Measurements from ENCODE around the gene MPST. TPM values are rescaled to one million over a fixed set of nuclear protein-coding genes. Genes with fewer than 3 reads are reported as not detected.

MPST gene
- total RNA-seq, 4 donors from 2014 or later = 99.0 to 171 (median 143) TPM

GRCh38 chr22:37065961-37066360 lies 46.4 kb downstream of the MPST start:
- no peak overlapping the region for H3K4me3 ChIP-seq
- peaks cover 4% of the 10 kb centered on the region for H3K4me1 ChIP-seq
- no peak for DNase-seq (ENCODE audit: low spot score in 2 of 2)
- no peak for TF ChIP-seq CTCF (IDR thresholded peaks at IDR 0.05)
- no peak for TF ChIP-seq POLR2A (IDR thresholded peaks at IDR 0.05)
- TF ChIP-seq EP300 (IDR thresholded peaks at IDR 0.05) = no peak
- no peak for TF ChIP-seq POLR2AphosphoS5 (IDR thresholded peaks at IDR 0.05)
- peaks cover 6% of the 10 kb centered on the region for H3K36me3 ChIP-seq
- H3K27me3 ChIP-seq = peaks cover 35% of the 10 kb centered on the region
- H3K27ac ChIP-seq = no peak overlapping the region
- 33% methylated on average over 1 of the region's 9 CpGs for WGBS
- no peaks in the 10 kb centered on the region for H3K9me3 ChIP-seq

- no peak overlapping the region for H3K4me3 ChIP-seq
- peaks cover 4% of the 10 kb centered on the region for H3K4me1 ChIP-seq
- no peak for DNase-seq (ENCODE audit: low spot score in 2 of 2)
- 77% methylated on average over 10 of the region's 10 CpGs for WGBS
- no peaks in the 10 kb centered on the region for H3K36me3 ChIP-seq
- peaks cover 39% of the 10 kb centered on the region for H3K27me3 ChIP-seq
- H3K27ac ChIP-seq = no peak overlapping the region
- H3K9me3 ChIP-seq = no peaks in the 10 kb centered on the region
- no peak for TF ChIP-seq POLR2A (IDR thresholded peaks at IDR 0.05)
- no peak for TF ChIP-seq EP300 (IDR thresholded peaks at IDR 0.05)
- TF ChIP-seq POLR2AphosphoS5 (IDR thresholded peaks at IDR 0.05) = no peak
- no peak for TF ChIP-seq CTCF (IDR thresholded peaks at IDR 0.05)
Measured at GRCh38 chr22:37067428-37067827, 47.9 kb downstream of the MPST start.

GRCh38 chr22:37068859-37069258 lies 49.3 kb downstream of the MPST start:
- Histone ChIP-seq H3K9me3 (no peaks in the 10 kb centered on the region), H3K36me3 (no peaks in the 10 kb centered on the region), H3K27ac (no peak overlapping the region), H3K4me3 (no peak overlapping the region), H3K4me1 (peaks cover 4% of the 10 kb centered on the region), H3K27me3 (peaks cover 41% of the 10 kb centered on the region)
- TF ChIP-seq POLR2A (IDR thresholded peaks at IDR 0.05) (no peak), EP300 (IDR thresholded peaks at IDR 0.05) (no peak), CTCF (IDR thresholded peaks at IDR 0.05) (no peak), POLR2AphosphoS5 (IDR thresholded peaks at IDR 0.05) (no peak)
- no CpG with 5 or more reads among the region's 36 CpGs for WGBS
- DNase-seq (ENCODE audit: low spot score in 2 of 2) = no peak

GRCh38 chr22:37069319-37069718 lies 49.8 kb downstream of the MPST start:
- H3K27me3 ChIP-seq = peaks cover 43% of the 10 kb centered on the region
- H3K9me3 ChIP-seq = no peaks in the 10 kb centered on the region
- TF ChIP-seq CTCF (IDR thresholded peaks at IDR 0.05) = no peak
- TF ChIP-seq EP300 (IDR thresholded peaks at IDR 0.05) = no peak
- no peak for TF ChIP-seq POLR2A (IDR thresholded peaks at IDR 0.05)
- no peak for TF ChIP-seq POLR2AphosphoS5 (IDR thresholded peaks at IDR 0.05)
- 24% methylated on average over 9 of the region's 11 CpGs for WGBS
- H3K4me1 ChIP-seq = peaks cover 4% of the 10 kb centered on the region
- no peak overlapping the region for H3K27ac ChIP-seq
- no peak overlapping the region for H3K4me3 ChIP-seq
- H3K36me3 ChIP-seq = no peaks in the 10 kb centered on the region
- DNase-seq (ENCODE audit: low spot score in 2 of 2) = no peak

- Histone ChIP-seq H3K9me3 (no peaks in the 10 kb centered on the region), H3K27ac (no peak overlapping the region), H3K36me3 (no peaks in the 10 kb centered on the region), H3K27me3 (peaks cover 47% of the 10 kb centered on the region), H3K4me1 (peaks cover 4% of the 10 kb centered on the region), H3K4me3 (no peak overlapping the region)
- 80% methylated on average over 9 of the region's 9 CpGs for WGBS
- DNase-seq (ENCODE audit: low spot score in 2 of 2) = no peak
- TF ChIP-seq POLR2AphosphoS5 (IDR thresholded peaks at IDR 0.05) = no peak
- no peak for TF ChIP-seq EP300 (IDR thresholded peaks at IDR 0.05)
- no peak for TF ChIP-seq CTCF (IDR thresholded peaks at IDR 0.05)
- TF ChIP-seq POLR2A (IDR thresholded peaks at IDR 0.05) = no peak
Measured at GRCh38 chr22:37069719-37070118, 50.2 kb downstream of the MPST start.

All from suprapubic skin (tissue), 4 donors.